ENCODE measurements around the gene UGT1A6. TPM values are rescaled to one million over a fixed set of nuclear protein-coding genes. Genes with fewer than 3 reads are reported as not detected.

Gene UGT1A6
- total RNA-seq, 1 experiment from 2014 or later: 549 TPM

DNA sequence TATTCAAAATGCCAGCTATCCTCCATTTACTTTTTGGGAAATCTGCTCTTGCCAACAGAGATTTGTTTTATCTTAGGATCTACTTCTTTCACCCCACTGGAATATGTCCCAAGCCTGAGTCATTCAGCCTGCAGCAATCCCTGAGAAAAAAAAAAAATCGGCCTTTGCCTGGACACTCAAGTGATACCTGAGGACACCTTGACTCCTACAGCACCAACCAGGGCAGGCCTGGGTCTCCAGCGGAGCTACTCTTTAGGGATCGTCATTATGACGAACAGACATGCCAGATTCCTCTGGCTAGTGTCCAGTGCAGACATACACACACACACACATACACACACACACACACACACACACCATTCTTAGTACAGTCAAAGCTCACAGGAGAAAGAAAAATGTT lies 2.2 kb upstream of the UGT1A6 start:
- peak overlapping the region; percentile 69; the same call in 1 of the 2 replicates for H3K4me3 ChIP-seq
- H3F3A ChIP-seq (ENCODE audit: insufficient read depth, low read depth): peaks cover 72% of the 10 kb centered on the region
- CTCF ChIA-PET: interaction anchor here (0.6 to 0.7 kb wide), 2 partner anchors 47 to 309 kb away, joined by 3 read pairs; no protein-coding TSS in a partner anchor
- DNase-seq: peak; percentile 96 to 99
- TF ChIP-seq, protein P1, sequence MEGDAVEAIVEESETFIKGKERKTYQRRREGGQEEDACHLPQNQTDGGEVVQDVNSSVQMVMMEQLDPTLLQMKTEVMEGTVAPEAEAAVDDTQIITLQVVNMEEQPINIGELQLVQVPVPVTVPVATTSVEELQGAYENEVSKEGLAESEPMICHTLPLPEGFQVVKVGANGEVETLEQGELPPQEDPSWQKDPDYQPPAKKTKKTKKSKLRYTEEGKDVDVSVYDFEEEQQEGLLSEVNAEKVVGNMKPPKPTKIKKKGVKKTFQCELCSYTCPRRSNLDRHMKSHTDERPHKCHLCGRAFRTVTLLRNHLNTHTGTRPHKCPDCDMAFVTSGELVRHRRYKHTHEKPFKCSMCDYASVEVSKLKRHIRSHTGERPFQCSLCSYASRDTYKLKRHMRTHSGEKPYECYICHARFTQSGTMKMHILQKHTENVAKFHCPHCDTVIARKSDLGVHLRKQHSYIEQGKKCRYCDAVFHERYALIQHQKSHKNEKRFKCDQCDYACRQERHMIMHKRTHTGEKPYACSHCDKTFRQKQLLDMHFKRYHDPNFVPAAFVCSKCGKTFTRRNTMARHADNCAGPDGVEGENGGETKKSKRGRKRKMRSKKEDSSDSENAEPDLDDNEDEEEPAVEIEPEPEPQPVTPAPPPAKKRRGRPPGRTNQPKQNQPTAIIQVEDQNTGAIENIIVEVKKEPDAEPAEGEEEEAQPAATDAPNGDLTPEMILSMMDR (conservative IDR thresholded peaks at IDR 0.05): no peak
- no peak for TF ChIP-seq EZH2 (IDR thresholded peaks at IDR 0.05; ENCODE audit: low read depth)
- no peaks in the 10 kb centered on the region for H4K20me1 ChIP-seq (ENCODE audit: insufficient read depth)
- H3K27ac ChIP-seq: peak overlapping the region; percentile 97
- H3K4me1 ChIP-seq (replicated peaks; ENCODE audit: insufficient read depth): peaks cover 37% of the 10 kb centered on the region
- H3K9me3 ChIP-seq (ENCODE audit: insufficient read depth, low read depth): no peaks in the 10 kb centered on the region
- POLR2A ChIA-PET (ENCODE audit: unreplicated experiment): interaction anchor here (0.5 to 2.2 kb wide), 14 partner anchors 9 to 1422 kb away, joined by 3 to 53 read pairs (median 13); partner anchors contain the start of gene USP40
- peaks cover 45% of the 10 kb centered on the region for H3K79me2 ChIP-seq (ENCODE audit: low read depth)
- no TSS peak for BruUV-seq (replicated peaks)
- H3K36me3 ChIP-seq (ENCODE audit: low read depth): peaks cover 29% of the 10 kb centered on the region
- H3K9me2 ChIP-seq (ENCODE audit: insufficient read depth): no peaks in the 10 kb centered on the region
- no peaks in the 10 kb centered on the region for H3K27me3 ChIP-seq (ENCODE audit: insufficient read depth, low read depth)
- intact Hi-C loops (cut with micrococcal nuclease; ENCODE audit: unreplicated experiment): loop anchor here (1.0 to 10.0 kb wide), 7 partner anchors 133 to 734 kb away; partner anchors contain the start of genes ATG16L1 and DGKD
- no peak overlapping the region for H2AFZ ChIP-seq
- H3K4me2 ChIP-seq: peak overlapping the region; percentile 96

GRCh38 chr2:233691443-233692433 lies 952 bp upstream of the UGT1A6 start:
- H3K27me3 ChIP-seq (ENCODE audit: insufficient read depth, low read depth): no peaks in the 10 kb centered on the region
- H3K9me2 ChIP-seq (ENCODE audit: insufficient read depth): no peaks in the 10 kb centered on the region
- ChIA-PET POLR2A (ENCODE audit: unreplicated experiment) (interaction anchor here (0.5 to 2.2 kb wide), 21 partner anchors 8 to 1237 kb away, joined by 3 to 53 read pairs (median 5); partner anchors contain the start of gene USP40), CTCF (interaction anchor here (0.6 to 0.9 kb wide), 3 partner anchors 45 to 179 kb away, joined by 3 to 6 read pairs (median 3); no protein-coding TSS in a partner anchor)
- no peaks in the 10 kb centered on the region for H3K9me3 ChIP-seq (ENCODE audit: insufficient read depth, low read depth)
- peaks cover 41% of the 10 kb centered on the region for H3K36me3 ChIP-seq (ENCODE audit: low read depth)
- TF ChIP-seq EZH2 (IDR thresholded peaks at IDR 0.05; ENCODE audit: low read depth): no peak
- TF ChIP-seq, protein P1 (conservative IDR thresholded peaks at IDR 0.05): no peak
- peak; percentile 98 to 99 for DNase-seq
- peaks cover 58% of the 10 kb centered on the region for H3K79me2 ChIP-seq (ENCODE audit: low read depth)
- peaks cover 85% of the 10 kb centered on the region for H3F3A ChIP-seq (ENCODE audit: insufficient read depth, low read depth)
- TSS peak; percentile 58 for BruUV-seq (replicated peaks)
- H2AFZ ChIP-seq: no peak overlapping the region
- peak overlapping the region; percentile 96 for H3K4me2 ChIP-seq
- H3K4me3 ChIP-seq: peak overlapping the region; percentile 69
- intact Hi-C loops (cut with micrococcal nuclease; ENCODE audit: unreplicated experiment): loop anchor here (1.0 to 10.0 kb wide), 9 partner anchors 15 to 733 kb away; partner anchors contain the start of genes ATG16L1, DGKD and USP40
- H3K4me1 ChIP-seq (replicated peaks; ENCODE audit: insufficient read depth): peaks cover 48% of the 10 kb centered on the region
- peak overlapping the region; percentile 97 for H3K27ac ChIP-seq
- H4K20me1 ChIP-seq (ENCODE audit: insufficient read depth): no peaks in the 10 kb centered on the region

GRCh38 chr2:233693963-233694362 lies 1.3 kb downstream of the UGT1A6 start:
- Histone ChIP-seq H3K27ac (peak overlapping the region; percentile 97), H3K4me3 (peak overlapping the region; percentile 69), H4K20me1 (ENCODE audit: insufficient read depth) (no peaks in the 10 kb centered on the region), H3K79me2 (ENCODE audit: low read depth) (peaks cover 80% of the 10 kb centered on the region), H3K4me1 (replicated peaks; ENCODE audit: insufficient read depth) (peaks cover 54% of the 10 kb centered on the region), H3K9me3 (ENCODE audit: insufficient read depth, low read depth) (no peaks in the 10 kb centered on the region), H3K27me3 (ENCODE audit: insufficient read depth, low read depth) (no peaks in the 10 kb centered on the region), H3K36me3 (ENCODE audit: low read depth) (peaks cover 64% of the 10 kb centered on the region), H3K4me2 (peak overlapping the region; percentile 96), H2AFZ (no peak overlapping the region), H3K9me2 (ENCODE audit: insufficient read depth) (no peaks in the 10 kb centered on the region), H3F3A (ENCODE audit: insufficient read depth, low read depth) (peaks cover 95% of the 10 kb centered on the region)
- no TSS peak for BruUV-seq (replicated peaks)
- ChIA-PET POLR2A (ENCODE audit: unreplicated experiment) (interaction anchor here (0.7 kb wide), 1 partner anchor 267 kb away, joined by 6 read pairs; no protein-coding TSS in a partner anchor), CTCF (interaction anchor here (0.7 kb wide), 1 partner anchor 65 kb away, joined by 3 read pairs; no protein-coding TSS in a partner anchor)
- no peak for TF ChIP-seq EZH2 (IDR thresholded peaks at IDR 0.05; ENCODE audit: low read depth)
- TF ChIP-seq, protein P1 (conservative IDR thresholded peaks at IDR 0.05): no peak
- DNase-seq: no peak
- intact Hi-C loops (cut with micrococcal nuclease; ENCODE audit: unreplicated experiment): loop anchor here (5.0 to 10.0 kb wide), 5 partner anchors 282 to 731 kb away; partner anchors contain the start of genes ATG16L1 and DGKD
